Type B pancreatic cell (in vitro differentiated cells): Measurements from ENCODE around the gene CBFA2T3. TPM values are rescaled to one million over a fixed set of nuclear protein-coding genes. Genes with fewer than 3 reads are reported as not detected.

Experiments used
- DNase-seq: peaks from one replicate; pipeline ENCODE4 v3.0.0; 2021; ENCODE audit warnings: mixed read lengths; ENCODE audit not compliant: unreplicated experiment; ENCODE audit errors: extremely low spot score
- H3K27ac Mint-ChIP-seq: 2 replicates; pipeline ENCODE4 v1.8.0; 2021; ENCODE audit warnings: mild to moderate bottlenecking, mixed read lengths
- H3K27me3 Mint-ChIP-seq: 2 replicates; pipeline ENCODE4 v1.8.0; 2021; ENCODE audit warnings: mixed read lengths
- H3K36me3 Mint-ChIP-seq: 2 replicates; pipeline ENCODE4 v1.8.0; 2021; ENCODE audit warnings: mixed read lengths
- H3K4me1 Mint-ChIP-seq: one replicate; pipeline ENCODE4 v1.8.0; 2021; ENCODE audit warnings: mixed read lengths; ENCODE audit not compliant: unreplicated experiment
- H3K4me3 Mint-ChIP-seq: 2 replicates; pipeline ENCODE4 v1.8.0; 2021; ENCODE audit warnings: mild to moderate bottlenecking, mixed read lengths
- H3K9me3 Mint-ChIP-seq: 2 replicates; pipeline ENCODE4 v1.8.0; 2021; ENCODE audit warnings: mixed read lengths
- CTCF ChIP-seq: fragments of 200-600 bp; sonication (generic); conservative IDR thresholded peaks from 2 replicates; pipeline ENCODE4 v1.5.0; 2021; ENCODE audit warnings: antibody characterized with exemption, mild to moderate bottlenecking
- total RNA-seq: library from RNA; stranded (reverse); gene quantifications from 2 replicates; pipeline ENCODE4 v1.2.1, GENCODE V29; 2021; ENCODE audit warnings: low replicate concordance

CBFA2T3 gene
- total RNA-seq, 1 donor from 2014 or later: 8.9 TPM

GRCh38 chr16:88972349-88972748, 4.7 kb downstream of the CBFA2T3 start:
- no peak overlapping the region for H3K4me3 Mint-ChIP-seq
- H3K36me3 Mint-ChIP-seq: no peaks in the 10 kb centered on the region
- DNase-seq: no peak
- TF ChIP-seq CTCF: no peak
- H3K27me3 Mint-ChIP-seq: peaks cover 3% of the 10 kb centered on the region
- H3K27ac Mint-ChIP-seq: no peak overlapping the region
- no peaks in the 10 kb centered on the region for H3K9me3 Mint-ChIP-seq
- H3K4me1 Mint-ChIP-seq: no peaks in the 10 kb centered on the region

- Mint-ChIP-seq H3K4me1 (no peaks in the 10 kb centered on the region), H3K9me3 (no peaks in the 10 kb centered on the region), H3K27ac (no peak overlapping the region), H3K27me3 (peaks cover 3% of the 10 kb centered on the region), H3K4me3 (no peak overlapping the region), H3K36me3 (no peaks in the 10 kb centered on the region)
- no peak for DNase-seq
- TF ChIP-seq CTCF: no peak
Observed at GRCh38 chr16:88971371-88972097, 5.5 kb downstream of the CBFA2T3 start.

DNA sequence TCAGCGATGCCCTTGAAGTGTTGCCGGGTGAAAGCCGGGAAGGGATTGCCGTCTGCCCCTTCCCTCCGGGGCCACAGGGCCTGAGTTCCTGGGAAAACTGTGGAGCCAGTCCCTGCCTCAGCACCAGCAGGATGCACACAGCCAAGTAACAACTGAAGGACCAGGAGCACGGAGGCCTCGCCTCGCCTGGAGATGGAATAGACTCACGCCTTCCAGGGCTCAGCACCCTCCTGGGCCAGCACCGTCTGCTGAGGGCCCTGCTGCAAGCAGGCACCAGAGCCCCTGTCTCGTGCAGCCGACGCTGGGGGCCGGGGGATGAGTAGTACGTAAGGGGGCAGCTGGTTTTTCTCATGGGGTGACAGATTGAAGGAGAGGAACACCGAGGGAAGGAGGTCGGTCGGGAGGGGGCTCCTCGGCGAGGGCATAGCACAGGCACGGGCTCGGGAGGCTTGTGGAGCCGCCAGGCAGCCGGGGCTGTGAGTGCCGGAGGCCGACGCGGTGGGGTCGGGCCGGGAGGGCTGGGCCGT, 6.4 kb downstream of the CBFA2T3 start:
- no peak for DNase-seq
- no peak overlapping the region for H3K4me3 Mint-ChIP-seq
- no peak for TF ChIP-seq CTCF
- no peaks in the 10 kb centered on the region for H3K4me1 Mint-ChIP-seq
- no peak overlapping the region for H3K27ac Mint-ChIP-seq
- H3K9me3 Mint-ChIP-seq: no peaks in the 10 kb centered on the region
- H3K36me3 Mint-ChIP-seq: no peaks in the 10 kb centered on the region
- peaks cover 3% of the 10 kb centered on the region for H3K27me3 Mint-ChIP-seq

DNA sequence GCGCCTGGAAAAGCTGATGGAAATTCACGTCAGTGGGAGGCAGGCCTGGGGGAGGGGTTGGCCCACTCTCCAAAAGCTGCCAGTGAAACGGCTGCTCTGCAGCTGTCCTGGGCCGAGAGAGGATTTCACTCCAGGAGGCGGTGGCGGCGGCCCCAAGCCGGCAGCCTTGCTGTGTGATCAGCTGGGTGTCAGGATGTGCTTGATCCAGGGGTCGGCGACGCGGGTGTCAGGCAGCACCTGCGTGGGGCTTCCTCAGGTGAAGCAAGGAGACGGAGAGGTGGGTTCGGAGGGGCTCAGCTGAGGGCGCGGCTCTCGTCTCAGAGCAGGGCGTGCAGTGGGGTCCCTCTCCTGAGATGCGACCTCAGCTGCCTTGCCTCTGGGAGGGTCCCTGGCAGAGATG, 7.0 kb downstream of the CBFA2T3 start:
- no peak overlapping the region for H3K4me3 Mint-ChIP-seq
- H3K9me3 Mint-ChIP-seq: no peaks in the 10 kb centered on the region
- TF ChIP-seq CTCF: no peak
- H3K27me3 Mint-ChIP-seq: peaks cover 3% of the 10 kb centered on the region
- no peaks in the 10 kb centered on the region for H3K4me1 Mint-ChIP-seq
- no peak overlapping the region for H3K27ac Mint-ChIP-seq
- H3K36me3 Mint-ChIP-seq: no peaks in the 10 kb centered on the region
- no peak for DNase-seq

DNA sequence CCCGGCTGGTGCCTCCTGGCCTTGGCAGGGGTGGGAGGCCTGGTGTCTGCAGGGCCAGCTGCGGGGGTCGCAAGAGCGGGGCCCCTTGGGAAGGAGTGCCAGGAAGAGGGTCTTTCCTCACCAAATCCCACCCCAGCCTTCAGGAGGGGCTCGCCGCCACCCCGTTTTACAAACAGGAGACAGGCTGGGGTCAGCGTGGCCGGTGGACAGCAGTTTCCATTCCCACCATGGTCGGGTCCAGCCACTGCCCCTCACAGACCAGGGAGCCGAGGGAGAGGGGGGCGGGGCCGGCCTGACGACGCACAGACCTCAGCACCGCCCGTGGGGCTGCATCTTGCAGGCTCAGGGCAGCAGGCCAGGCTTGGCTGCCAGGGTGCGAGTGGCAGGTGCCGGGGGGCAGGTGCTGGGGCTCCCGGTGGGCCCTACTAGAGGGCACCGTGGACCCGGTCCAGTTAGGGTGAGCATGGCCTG, 7.6 kb downstream of the CBFA2T3 start:
- H3K27ac Mint-ChIP-seq: no peak overlapping the region
- TF ChIP-seq CTCF: no peak
- no peak for DNase-seq
- no peaks in the 10 kb centered on the region for H3K4me1 Mint-ChIP-seq
- no peaks in the 10 kb centered on the region for H3K9me3 Mint-ChIP-seq
- H3K36me3 Mint-ChIP-seq: no peaks in the 10 kb centered on the region
- H3K4me3 Mint-ChIP-seq: no peak overlapping the region
- H3K27me3 Mint-ChIP-seq: peaks cover 7% of the 10 kb centered on the region
